NB4 (cell line): ENCODE results near the gene UMAD1.

Source experiments
- DNase-seq: peaks from one replicate; pipeline ENCODE4 v3.0.0; 2010; ENCODE audit warnings: low read depth
- H3K4me3 ChIP-seq: one replicate; pipeline ENCODE4 v1.5.1; 2011; ENCODE audit warnings: mild to moderate bottlenecking, low read depth, low read length, moderate library complexity
- MYC ChIP-seq: IDR thresholded peaks from 2 replicates; pipeline ENCODE4 v1.6.1; 2011; ENCODE audit warnings: low read depth, low read length
- POLR2A ChIP-seq: IDR thresholded peaks from 2 replicates; pipeline ENCODE4 v1.6.1; 2011; ENCODE audit warnings: mild to moderate bottlenecking; ENCODE audit not compliant: insufficient read length; ENCODE audit errors: extremely low read depth
- TF ChIP-seq, protein P1 (sequence below): IDR thresholded peaks from one replicate; pipeline ENCODE4 v1.5.1; 2012; ENCODE audit warnings: low read depth, low read length
- TF ChIP-seq, protein P2 (sequence below): IDR thresholded peaks from 2 replicates; pipeline ENCODE4 v1.6.1; 2011; ENCODE audit warnings: low read depth, low read length

The UMAD1 gene

DNA sequence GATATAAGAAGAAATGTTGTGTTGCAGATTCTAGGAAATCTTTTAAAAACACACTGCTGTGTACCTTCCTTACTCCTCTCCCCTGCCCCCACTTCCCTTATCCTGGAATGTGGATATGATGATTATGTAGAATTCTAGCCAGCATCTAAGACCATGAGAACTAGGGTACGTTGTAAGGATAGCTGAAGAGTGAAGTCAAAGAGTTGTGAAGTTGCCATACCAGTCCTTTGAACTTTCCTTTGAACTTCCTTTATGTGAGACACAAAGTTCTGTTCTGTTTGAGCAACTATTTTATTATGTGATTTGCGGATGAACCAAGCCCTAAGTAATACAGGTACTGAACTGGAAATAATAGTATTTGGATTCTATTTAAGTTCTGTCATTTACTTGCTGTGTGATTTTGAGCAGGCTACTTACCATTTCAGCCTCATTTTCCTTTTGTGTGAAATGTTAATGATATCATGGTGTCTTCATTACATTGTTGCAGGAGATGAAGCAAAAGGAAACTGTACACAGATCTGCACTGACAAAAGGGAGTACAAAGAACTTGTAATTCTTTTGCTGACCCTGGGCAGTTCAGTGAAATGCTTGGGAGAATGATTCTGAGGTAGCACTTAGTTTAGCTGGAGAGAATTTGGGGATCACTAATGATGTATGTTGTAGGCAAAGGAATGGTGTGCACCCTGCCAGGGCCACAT is 46.4 kb downstream of the UMAD1 start:
- TF ChIP-seq POLR2A (no peak), MYC (no peak)
- TF ChIP-seq, protein P1, sequence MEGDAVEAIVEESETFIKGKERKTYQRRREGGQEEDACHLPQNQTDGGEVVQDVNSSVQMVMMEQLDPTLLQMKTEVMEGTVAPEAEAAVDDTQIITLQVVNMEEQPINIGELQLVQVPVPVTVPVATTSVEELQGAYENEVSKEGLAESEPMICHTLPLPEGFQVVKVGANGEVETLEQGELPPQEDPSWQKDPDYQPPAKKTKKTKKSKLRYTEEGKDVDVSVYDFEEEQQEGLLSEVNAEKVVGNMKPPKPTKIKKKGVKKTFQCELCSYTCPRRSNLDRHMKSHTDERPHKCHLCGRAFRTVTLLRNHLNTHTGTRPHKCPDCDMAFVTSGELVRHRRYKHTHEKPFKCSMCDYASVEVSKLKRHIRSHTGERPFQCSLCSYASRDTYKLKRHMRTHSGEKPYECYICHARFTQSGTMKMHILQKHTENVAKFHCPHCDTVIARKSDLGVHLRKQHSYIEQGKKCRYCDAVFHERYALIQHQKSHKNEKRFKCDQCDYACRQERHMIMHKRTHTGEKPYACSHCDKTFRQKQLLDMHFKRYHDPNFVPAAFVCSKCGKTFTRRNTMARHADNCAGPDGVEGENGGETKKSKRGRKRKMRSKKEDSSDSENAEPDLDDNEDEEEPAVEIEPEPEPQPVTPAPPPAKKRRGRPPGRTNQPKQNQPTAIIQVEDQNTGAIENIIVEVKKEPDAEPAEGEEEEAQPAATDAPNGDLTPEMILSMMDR: no peak
- TF ChIP-seq, protein P2, sequence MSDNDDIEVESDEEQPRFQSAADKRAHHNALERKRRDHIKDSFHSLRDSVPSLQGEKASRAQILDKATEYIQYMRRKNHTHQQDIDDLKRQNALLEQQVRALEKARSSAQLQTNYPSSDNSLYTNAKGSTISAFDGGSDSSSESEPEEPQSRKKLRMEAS: no peak
- no peak overlapping the region for H3K4me3 ChIP-seq
- no peak for DNase-seq

DNA sequence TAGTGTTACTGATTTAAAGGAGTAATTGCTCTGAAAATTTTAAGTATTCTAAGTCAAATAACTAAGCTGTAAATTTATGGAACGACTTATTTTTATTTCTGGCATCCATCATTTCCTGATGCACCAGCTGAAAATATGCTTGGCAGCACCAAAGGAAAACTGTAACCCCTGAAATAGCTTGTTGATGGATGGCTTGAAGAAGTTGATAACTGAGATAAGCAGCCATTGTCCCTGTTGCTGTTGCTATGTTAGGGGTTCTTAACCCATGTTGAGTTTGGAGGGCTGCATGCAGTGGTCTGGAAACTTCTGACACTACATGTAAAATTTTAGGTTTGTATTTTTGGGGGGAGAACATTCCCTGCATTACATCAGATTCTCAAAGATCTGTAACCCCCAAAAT is 47.2 kb downstream of the UMAD1 start:
- DNase-seq: no peak
- TF ChIP-seq, protein P2: no peak
- no peak overlapping the region for H3K4me3 ChIP-seq

DNA sequence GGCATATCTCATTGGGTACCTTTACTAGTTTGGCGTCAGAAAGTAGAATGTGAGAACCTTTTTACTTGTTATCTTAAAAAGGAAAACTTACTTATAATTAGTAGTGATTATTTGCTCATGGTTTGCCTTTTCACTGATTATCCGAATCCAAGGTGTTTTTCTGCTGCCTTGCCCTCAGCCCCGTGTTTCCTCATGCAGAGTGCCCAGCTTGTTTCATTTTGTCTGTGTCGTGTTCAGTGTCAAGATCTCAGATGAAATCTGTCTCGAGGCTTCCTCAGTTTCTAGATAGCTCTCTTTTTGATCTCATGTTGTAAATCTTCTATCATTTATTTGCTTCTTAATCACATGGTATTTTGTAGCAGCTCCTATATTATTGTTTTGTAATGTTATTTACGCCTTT is 47.8 kb downstream of the UMAD1 start:
- no peak for DNase-seq
- H3K4me3 ChIP-seq: no peak overlapping the region
- TF ChIP-seq POLR2A (no peak), MYC (no peak)
- TF ChIP-seq, protein P2: no peak
- TF ChIP-seq, protein P1: no peak

DNA sequence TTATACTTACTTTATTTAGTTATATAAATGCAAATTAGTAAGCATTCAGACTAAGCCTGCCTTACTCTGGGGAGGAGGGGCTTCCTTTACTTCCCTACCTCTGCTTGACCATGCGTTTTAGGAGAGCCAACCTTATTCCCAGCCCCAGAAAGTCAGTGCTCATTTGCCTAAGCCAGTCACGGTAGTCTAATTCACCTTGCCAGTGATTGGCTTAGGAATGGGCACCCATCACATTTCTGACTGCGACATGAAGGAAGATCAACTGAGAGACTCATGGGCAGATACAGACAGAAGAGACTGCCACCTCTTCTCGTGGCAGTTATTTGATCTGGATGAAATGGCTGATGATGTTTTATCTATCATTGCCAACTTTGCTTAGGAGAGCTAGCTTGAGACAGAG is 48.4 kb downstream of the UMAD1 start:
- no peak for TF ChIP-seq POLR2A
- TF ChIP-seq, protein P1: no peak
- TF ChIP-seq MYC: no peak
- TF ChIP-seq, protein P2: no peak
- no peak for DNase-seq
- H3K4me3 ChIP-seq: no peak overlapping the region

DNA sequence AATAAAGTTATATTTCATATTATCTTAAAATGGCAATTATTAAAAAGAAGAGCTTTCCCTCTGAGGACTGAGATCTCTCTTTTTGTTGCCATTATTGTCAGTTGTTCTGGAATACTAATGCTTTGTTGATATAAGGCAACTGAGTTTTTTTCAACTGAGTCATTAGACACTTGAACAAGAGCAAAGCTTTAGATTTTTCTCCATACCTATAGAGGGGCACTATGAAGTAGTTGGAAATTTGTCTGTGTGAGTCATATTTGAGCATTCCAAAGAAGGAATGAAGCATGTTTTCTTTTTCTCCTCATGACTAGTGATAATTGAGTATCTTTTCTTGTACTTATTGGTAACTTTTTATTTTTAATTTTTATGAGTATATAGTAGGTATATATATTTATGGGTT is 53.3 kb downstream of the UMAD1 start:
- DNase-seq: no peak
- TF ChIP-seq, protein P2: no peak
- TF ChIP-seq, protein P1: no peak
- no peak for TF ChIP-seq POLR2A
- TF ChIP-seq MYC: no peak

DNA sequence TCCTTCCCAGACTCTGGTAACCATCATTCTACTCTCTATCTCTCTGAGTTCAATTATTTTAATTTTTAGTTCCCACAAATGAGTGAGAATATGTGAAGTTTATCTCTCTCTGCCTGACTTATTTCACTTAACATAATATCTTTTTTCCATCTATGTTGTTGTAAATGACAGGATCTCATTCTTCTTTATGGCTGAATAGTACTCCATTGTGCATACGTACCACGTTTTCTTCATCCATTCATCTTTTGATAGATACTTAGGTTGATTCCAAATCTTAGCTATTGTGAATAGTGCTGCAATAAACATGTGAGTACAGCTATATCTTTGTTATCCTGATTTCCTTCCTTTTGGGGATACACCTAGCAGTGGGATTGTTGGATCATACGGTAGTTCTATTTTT is 54.0 kb downstream of the UMAD1 start:
- H3K4me3 ChIP-seq: no peak overlapping the region
- DNase-seq: no peak
- TF ChIP-seq POLR2A (no peak), MYC (no peak)
- TF ChIP-seq, protein P1: no peak
- TF ChIP-seq, protein P2: no peak

More for the DNA sequence above, 53.3 kb downstream of the UMAD1 start:
- no peak overlapping the region for H3K4me3 ChIP-seq
